NB4 (cell line): ENCODE measurements around the gene KDR.

Experiments
- CTCF ChIP-seq: IDR thresholded peaks from one replicate; pipeline ENCODE4 v1.5.1; 2012; ENCODE audit warnings: low read depth, low read length
- MAX ChIP-seq: IDR thresholded peaks from 2 replicates; pipeline ENCODE4 v1.6.1; 2011; ENCODE audit warnings: low read depth, low read length
- MYC ChIP-seq: IDR thresholded peaks from 2 replicates; pipeline ENCODE4 v1.6.1; 2011; ENCODE audit warnings: low read depth, low read length
- POLR2A ChIP-seq: IDR thresholded peaks from 2 replicates; pipeline ENCODE4 v1.6.1; 2011; ENCODE audit warnings: mild to moderate bottlenecking; ENCODE audit not compliant: insufficient read length; ENCODE audit errors: extremely low read depth

- TF ChIP-seq CTCF (no peak), POLR2A (no peak), MAX (no peak), MYC (no peak)
Observed at GRCh38 chr4:55087913-55088260, 37.5 kb downstream of the KDR start.
